HepG2 (cell line): ENCODE measurements around the gene BTG2. TPM values are rescaled to one million over a fixed set of nuclear protein-coding genes. Genes with fewer than 3 reads are reported as not detected.

Source experiments
- BRCA1 ChIP-seq: sonication (generic); formaldehyde crosslinking; IDR thresholded peaks from 2 replicates; pipeline ENCODE4 v1.4.0; 2020; ENCODE audit warnings: missing genetic modification reagents
- HES4 ChIP-seq: sonication (generic); formaldehyde crosslinking; IDR thresholded peaks from 2 replicates; pipeline ENCODE4 v1.9.0; 2021; ENCODE audit warnings: mild to moderate bottlenecking, missing genetic modification reagents, borderline replicate concordance
- HMGXB4 ChIP-seq, 2 experiments: sonication (generic) in 1 of 2; formaldehyde crosslinking in 1 of 2; IDR thresholded peaks; 2 replicates each; pipeline versions ENCODE4 v1.4.0 to v1.6.1; 2018 to 2020; ENCODE audit warnings: missing genetic modification reagents in 2 of 2, borderline replicate concordance in 1 of 2, low read depth in 1 of 2, mild to moderate bottlenecking in 1 of 2, missing biosample characterization in 1 of 2
- RORA ChIP-seq: sonication (generic); formaldehyde crosslinking; IDR thresholded peaks from 2 replicates; pipeline ENCODE4 v1.5.0; 2020; ENCODE audit warnings: mild to moderate bottlenecking, missing genetic modification reagents, moderate library complexity
- SRSF9 ChIP-seq: fragments of 200-400 bp; formaldehyde crosslinking; IDR thresholded peaks from 2 replicates; pipeline ENCODE4 v1.6.1; 2018; ENCODE audit warnings: borderline replicate concordance, mild to moderate bottlenecking, low read depth, low read length; ENCODE audit not compliant: insufficient read depth, poor library complexity, severe bottlenecking
- TEAD2 ChIP-seq: sonication (generic); formaldehyde crosslinking; IDR thresholded peaks from 2 replicates; pipeline ENCODE4 v1.9.0; 2021; ENCODE audit warnings: missing genetic modification reagents
- ZNF619 ChIP-seq: sonication (generic); formaldehyde crosslinking; IDR thresholded peaks from 2 replicates; pipeline ENCODE4 v1.4.0; 2020; ENCODE audit warnings: mild to moderate bottlenecking, missing genetic modification reagents
- ZNF660 ChIP-seq: sonication (generic); formaldehyde crosslinking; IDR thresholded peaks from 2 replicates; pipeline ENCODE4 v1.5.1; 2020; ENCODE audit warnings: mild to moderate bottlenecking, low read depth, missing genetic modification reagents, borderline replicate concordance
- ZNF768 ChIP-seq: sonication (generic); formaldehyde crosslinking; IDR thresholded peaks from 2 replicates; pipeline ENCODE4 v1.4.0; 2020; ENCODE audit warnings: missing genetic modification reagents
- ZNF775 ChIP-seq: sonication (generic); formaldehyde crosslinking; IDR thresholded peaks from 2 replicates; pipeline ENCODE4 v1.4.0; 2020; ENCODE audit warnings: missing genetic modification reagents, mild to moderate bottlenecking, moderate library complexity, borderline replicate concordance
- ZNF816 ChIP-seq: sonication (generic); formaldehyde crosslinking; IDR thresholded peaks from 2 replicates; pipeline ENCODE4 v1.8.0; 2022; ENCODE audit warnings: missing genetic modification reagents, mild to moderate bottlenecking, borderline replicate concordance
- polyA plus RNA-seq, 8 experiments: library from polyadenylated mRNA; depleted of rRNA in 3 of 8; stranded (reverse) in 7 of 8; unstranded in 1 of 8; fragments of >200 nt; fragmentation: Illumina TruSeq in 4 of 8; extraction: Trizol in 4 of 8; gene quantifications; 2 replicates each; pipeline versions ENCODE4 v1.2.1 to v1.2.3, GENCODE V29; 2011 to 2016; ENCODE audit warnings: low read depth in 4 of 8, missing spikeins in 1 of 8, mixed read lengths in 1 of 8; ENCODE audit not compliant: insufficient read depth in 1 of 8
- total RNA-seq, 5 experiments: library from RNA; depleted of rRNA; stranded (reverse); fragments of >200 nt; fragmentation: Illumina TruSeq; extraction: Trizol; gene quantifications; 2 replicates each; pipeline ENCODE4 v1.2.3, GENCODE V29; 2016; ENCODE audit warnings: low read depth in 1 of 5
- TF ChIP-seq, protein P1 (sequence below): sonication (generic); formaldehyde crosslinking; IDR thresholded peaks from 2 replicates; pipeline ENCODE4 v1.4.0; 2020; ENCODE audit warnings: missing genetic modification reagents, borderline replicate concordance
- TF ChIP-seq, protein P2 (sequence below): sonication (generic); formaldehyde crosslinking; IDR thresholded peaks from 2 replicates; pipeline ENCODE4 v1.8.0; 2022; ENCODE audit warnings: missing genetic modification reagents, mild to moderate bottlenecking, borderline replicate concordance
- TF ChIP-seq, protein P3 (sequence below): sonication (generic); formaldehyde crosslinking; IDR thresholded peaks from 2 replicates; pipeline ENCODE4 v1.4.0; 2020; ENCODE audit warnings: missing genetic modification reagents, borderline replicate concordance

BTG2 gene
- total and polyA plus RNA-seq, 2 of the 13 experiments (the other 11 are each of a cell fraction or from before 2014, with no cell fraction given), result 13.6 to 18.3 TPM

GRCh38 chr1:203304919-203305808 lies at the start of gene BTG2 (continued):
- TF ChIP-seq, protein P1, sequence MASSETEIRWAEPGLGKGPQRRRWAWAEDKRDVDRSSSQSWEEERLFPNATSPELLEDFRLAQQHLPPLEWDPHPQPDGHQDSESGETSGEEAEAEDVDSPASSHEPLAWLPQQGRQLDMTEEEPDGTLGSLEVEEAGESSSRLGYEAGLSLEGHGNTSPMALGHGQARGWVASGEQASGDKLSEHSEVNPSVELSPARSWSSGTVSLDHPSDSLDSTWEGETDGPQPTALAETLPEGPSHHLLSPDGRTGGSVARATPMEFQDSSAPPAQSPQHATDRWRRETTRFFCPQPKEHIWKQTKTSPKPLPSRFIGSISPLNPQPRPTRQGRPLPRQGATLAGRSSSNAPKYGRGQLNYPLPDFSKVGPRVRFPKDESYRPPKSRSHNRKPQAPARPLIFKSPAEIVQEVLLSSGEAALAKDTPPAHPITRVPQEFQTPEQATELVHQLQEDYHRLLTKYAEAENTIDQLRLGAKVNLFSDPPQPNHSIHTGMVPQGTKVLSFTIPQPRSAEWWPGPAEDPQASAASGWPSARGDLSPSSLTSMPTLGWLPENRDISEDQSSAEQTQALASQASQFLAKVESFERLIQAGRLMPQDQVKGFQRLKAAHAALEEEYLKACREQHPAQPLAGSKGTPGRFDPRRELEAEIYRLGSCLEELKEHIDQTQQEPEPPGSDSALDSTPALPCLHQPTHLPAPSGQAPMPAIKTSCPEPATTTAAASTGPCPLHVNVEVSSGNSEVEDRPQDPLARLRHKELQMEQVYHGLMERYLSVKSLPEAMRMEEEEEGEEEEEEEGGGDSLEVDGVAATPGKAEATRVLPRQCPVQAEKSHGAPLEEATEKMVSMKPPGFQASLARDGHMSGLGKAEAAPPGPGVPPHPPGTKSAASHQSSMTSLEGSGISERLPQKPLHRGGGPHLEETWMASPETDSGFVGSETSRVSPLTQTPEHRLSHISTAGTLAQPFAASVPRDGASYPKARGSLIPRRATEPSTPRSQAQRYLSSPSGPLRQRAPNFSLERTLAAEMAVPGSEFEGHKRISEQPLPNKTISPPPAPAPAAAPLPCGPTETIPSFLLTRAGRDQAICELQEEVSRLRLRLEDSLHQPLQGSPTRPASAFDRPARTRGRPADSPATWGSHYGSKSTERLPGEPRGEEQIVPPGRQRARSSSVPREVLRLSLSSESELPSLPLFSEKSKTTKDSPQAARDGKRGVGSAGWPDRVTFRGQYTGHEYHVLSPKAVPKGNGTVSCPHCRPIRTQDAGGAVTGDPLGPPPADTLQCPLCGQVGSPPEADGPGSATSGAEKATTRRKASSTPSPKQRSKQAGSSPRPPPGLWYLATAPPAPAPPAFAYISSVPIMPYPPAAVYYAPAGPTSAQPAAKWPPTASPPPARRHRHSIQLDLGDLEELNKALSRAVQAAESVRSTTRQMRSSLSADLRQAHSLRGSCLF (CRISPR knock-in tag), result no peak; the same call in 1 of the 2 replicates
- TF ChIP-seq SRSF9 (no peak), ZNF619 (CRISPR knock-in tag) (0 out of 2 replicates have a peak, but pooled peaks have one; percentile 66), ZNF816 (CRISPR knock-in tag) (peak; percentile 95), ZNF775 (no peak), BRCA1 (CRISPR knock-in tag) (no peak), ZNF768 (no peak), ZNF660 (no peak), RORA (CRISPR knock-in tag) (no peak), HES4 (CRISPR knock-in tag) (no peak; the same call in 1 of the 2 replicates), TEAD2 (CRISPR knock-in tag) (0 out of 2 replicates have a peak, but pooled peaks have one; percentile 46), HMGXB4 (CRISPR knock-in tag; IDR thresholded peaks at IDR 0.05; ENCODE audit: borderline replicate concordance in 1 of 2, low read depth in 1 of 2) (peak; percentile 57 to 82; a peak in 3 of 4 replicates)
- TF ChIP-seq, protein P2, sequence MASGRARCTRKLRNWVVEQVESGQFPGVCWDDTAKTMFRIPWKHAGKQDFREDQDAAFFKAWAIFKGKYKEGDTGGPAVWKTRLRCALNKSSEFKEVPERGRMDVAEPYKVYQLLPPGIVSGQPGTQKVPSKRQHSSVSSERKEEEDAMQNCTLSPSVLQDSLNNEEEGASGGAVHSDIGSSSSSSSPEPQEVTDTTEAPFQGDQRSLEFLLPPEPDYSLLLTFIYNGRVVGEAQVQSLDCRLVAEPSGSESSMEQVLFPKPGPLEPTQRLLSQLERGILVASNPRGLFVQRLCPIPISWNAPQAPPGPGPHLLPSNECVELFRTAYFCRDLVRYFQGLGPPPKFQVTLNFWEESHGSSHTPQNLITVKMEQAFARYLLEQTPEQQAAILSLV, result peak; percentile 51; the same call in 1 of the 2 replicates
- TF ChIP-seq, protein P3, sequence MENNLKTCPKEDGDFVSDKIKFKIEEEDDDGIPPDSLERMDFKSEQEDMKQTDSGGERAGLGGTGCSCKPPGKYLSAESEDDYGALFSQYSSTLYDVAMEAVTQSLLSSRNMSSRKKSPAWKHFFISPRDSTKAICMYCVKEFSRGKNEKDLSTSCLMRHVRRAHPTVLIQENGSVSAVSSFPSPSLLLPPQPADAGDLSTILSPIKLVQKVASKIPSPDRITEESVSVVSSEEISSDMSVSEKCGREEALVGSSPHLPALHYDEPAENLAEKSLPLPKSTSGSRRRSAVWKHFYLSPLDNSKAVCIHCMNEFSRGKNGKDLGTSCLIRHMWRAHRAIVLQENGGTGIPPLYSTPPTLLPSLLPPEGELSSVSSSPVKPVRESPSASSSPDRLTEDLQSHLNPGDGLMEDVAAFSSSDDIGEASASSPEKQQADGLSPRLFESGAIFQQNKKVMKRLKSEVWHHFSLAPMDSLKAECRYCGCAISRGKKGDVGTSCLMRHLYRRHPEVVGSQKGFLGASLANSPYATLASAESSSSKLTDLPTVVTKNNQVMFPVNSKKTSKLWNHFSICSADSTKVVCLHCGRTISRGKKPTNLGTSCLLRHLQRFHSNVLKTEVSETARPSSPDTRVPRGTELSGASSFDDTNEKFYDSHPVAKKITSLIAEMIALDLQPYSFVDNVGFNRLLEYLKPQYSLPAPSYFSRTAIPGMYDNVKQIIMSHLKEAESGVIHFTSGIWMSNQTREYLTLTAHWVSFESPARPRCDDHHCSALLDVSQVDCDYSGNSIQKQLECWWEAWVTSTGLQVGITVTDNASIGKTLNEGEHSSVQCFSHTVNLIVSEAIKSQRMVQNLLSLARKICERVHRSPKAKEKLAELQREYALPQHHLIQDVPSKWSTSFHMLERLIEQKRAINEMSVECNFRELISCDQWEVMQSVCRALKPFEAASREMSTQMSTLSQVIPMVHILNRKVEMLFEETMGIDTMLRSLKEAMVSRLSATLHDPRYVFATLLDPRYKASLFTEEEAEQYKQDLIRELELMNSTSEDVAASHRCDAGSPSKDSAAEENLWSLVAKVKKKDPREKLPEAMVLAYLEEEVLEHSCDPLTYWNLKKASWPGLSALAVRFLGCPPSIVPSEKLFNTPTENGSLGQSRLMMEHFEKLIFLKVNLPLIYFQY (CRISPR knock-in tag), result peak; percentile 36; the same call in 1 of the 2 replicates
